GM19328 (cell line): ENCODE measurements around the gene APOBEC2.

ENCODE experiments used
- ATAC-seq: cut with Tn5 transposase; IDR thresholded peaks from one replicate; pipeline ENCODE4 v1.9.1; 2021; ENCODE audit warnings: mild to moderate bottlenecking, moderate library complexity; ENCODE audit not compliant: unreplicated experiment

Gene APOBEC2

DNA sequence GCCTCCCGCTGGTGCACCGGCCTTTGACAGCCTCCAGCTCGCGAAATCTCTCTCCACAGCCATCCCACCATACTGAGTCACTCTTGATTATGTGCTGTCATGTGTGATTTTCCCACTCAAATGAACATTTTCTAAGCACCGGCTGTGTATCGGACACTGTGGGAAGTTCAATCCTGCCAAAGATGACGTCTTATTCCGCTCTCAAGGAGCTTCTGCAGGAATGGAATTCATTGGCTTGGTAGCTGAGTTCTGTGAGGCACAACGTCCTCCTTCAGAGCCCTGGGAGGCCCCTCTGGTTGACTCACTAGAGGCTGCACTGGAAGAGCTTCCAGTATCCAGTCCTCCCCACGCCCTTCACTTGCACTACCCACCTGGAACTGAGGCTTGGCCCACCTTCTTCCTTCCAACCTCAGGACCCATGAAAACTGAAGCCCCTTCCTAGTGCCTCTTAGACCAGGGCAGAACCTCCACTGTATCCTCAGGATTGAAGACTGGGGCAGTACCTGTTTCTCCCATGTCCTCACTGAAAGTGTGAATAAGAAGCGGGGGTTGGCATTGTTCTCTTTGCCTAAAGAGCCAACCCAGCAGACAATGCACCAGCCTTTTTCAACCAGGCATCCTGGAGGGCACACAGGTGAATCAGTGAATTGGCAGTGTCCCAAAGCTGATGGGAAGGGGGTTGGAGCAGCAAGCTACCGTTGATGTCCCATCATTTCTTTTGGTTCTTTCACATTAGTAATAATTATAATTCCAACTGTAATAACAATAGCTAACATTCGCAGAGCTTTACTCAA, 15.7 kb upstream of the APOBEC2 start:
- no peak for ATAC-seq

- ATAC-seq, result no peak
These were observed 14.8 kb upstream of the APOBEC2 start for GRCh38 chr6:41038205-41038604.

DNA sequence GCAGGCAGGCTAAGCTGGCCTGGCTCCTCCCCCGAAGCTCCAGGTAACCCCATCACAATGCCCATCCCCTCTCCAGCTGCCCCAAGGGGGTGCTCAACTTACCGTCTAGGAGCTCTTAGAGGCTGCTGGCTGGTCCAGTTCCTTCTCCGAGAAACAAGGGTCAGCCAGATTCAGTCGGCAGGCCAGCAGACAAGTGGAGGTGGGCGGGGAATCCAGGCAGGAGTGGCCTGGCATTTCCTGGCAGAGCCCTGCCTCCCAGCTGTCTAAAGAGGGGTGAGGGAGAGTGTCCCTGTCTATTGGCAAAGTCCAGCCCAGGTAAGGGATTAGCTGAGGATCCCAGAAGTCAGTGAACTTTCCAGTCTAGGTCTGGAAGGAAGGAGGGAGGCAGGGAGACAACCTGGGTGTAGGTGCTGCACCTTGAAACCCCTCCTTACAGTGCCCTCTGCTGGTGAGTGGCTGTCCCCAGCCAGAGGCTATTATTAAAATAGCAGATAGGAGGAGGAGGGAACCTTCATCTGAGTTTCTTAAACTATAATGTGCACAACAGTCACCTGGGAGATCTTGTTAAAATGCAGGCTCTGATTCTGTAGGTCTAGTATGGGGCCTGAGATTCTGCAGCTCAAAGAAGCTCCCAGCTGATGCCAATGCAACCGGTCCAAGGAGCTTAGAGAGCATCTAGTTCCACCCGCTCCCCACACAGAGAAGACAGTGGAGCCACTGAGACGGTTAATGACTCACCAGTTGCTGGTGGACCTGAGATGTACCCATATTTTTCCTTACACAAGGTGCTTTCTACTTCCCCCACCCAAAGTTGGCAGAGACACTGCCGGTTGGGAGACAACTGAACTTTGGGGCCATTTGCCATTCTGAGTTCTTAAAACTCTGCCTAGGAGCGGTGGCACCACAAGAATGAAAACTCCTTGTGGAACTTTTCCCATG, 13.7 kb upstream of the APOBEC2 start, which contains the start of gene UNC5CL:
Gene UNC5CL, minus strand, starts transcription at position 162 of the 939 bp plus-strand sequence. CDS start 4,147 bp downstream, outside the sequence.
- no peak for ATAC-seq

DNA sequence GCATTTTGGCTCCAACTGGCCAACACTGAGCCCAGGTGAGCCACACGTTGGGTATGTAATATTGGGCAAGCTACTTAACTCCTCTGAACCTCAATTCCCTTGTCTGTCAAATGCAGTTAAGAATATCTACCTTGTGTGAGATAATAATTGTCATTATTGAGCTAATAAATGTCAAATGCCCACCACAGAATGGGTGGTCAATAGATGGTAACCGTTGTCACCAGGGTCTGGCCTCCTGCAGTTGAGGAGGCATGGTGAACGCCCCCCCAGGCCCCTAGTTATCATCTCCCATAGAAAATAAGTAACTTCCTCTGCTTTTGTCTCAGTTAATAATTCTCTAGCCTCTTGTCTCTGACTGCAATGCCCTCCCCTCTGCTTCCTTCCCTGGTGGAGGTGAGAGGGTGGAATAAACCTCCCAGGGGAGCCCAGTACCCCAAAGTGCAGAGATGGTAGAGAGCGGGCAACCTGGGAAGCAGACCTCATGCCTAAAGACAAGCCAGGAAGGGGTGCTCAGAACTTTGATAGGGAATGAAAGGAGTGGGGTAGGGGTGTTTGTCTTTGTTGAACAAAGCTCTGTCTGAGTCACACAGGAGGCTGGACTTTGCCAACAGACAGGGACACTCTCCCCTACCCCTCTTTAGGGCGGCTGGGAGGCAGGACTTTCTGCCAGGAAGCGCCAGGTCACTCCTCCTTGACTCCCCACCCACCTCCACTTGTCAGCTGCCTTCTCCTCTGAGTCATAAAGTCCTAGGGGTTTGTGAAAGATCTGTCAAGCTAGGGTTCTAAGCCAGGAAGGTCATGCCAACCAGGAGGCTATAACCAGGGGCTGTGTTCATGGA, 12.7 kb upstream of the APOBEC2 start:
- ATAC-seq, result no peak

- ATAC-seq, result no peak
These were observed 12.0 kb upstream of the APOBEC2 start for GRCh38 chr6:41040940-41041536.

GRCh38 chr6:41042226-41043055, 10.6 kb upstream of the APOBEC2 start, which contains the start of gene TSPO2:
TSPO2 (plus strand) TSS chr6:41042467; CDS start chr6:41042986, 519 bp downstream.
- ATAC-seq, result no peak

DNA sequence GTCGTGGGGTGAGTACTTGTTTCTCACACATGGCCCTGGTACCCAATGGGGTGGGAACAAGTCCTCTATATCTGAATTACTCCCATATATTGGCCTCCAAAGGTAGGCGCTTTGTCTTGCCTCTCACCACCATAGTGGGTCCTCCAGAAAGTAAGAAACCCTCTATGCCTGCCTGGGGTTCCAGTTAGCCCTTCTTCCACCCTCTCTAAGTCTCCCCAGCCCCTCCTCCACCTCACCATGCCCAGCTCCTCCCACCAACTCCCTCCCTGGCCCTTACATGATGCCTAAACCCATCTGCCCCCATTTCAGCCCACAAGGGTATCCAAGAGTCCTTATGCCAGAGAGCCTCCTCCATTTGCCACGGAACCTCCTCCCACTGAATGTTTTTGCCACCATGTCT, 9.9 kb upstream of the APOBEC2 start:
- ATAC-seq, result no peak

DNA sequence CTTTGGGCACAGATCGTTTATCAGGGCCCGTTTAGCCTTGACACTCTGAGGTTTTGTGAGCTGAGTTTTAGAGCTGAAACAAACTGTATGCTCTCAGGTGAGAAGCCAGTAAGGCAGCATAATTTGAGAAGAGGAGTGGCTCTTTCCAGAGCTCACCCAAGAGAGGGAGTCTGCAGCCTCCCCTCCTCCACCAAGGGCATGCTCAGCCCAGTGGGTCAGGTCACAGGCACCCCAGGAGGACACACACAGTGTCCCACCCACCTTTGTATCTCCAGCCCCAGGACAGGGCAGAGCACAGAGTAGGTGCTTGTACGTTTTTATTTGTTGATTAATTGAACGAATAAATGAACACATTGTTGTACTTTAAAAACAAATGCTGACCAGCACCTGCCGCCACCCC, 7.3 kb upstream of the APOBEC2 start:
- ATAC-seq, result no peak

GRCh38 chr6:41046084-41046483, 6.9 kb upstream of the APOBEC2 start:
- ATAC-seq, result no peak

DNA sequence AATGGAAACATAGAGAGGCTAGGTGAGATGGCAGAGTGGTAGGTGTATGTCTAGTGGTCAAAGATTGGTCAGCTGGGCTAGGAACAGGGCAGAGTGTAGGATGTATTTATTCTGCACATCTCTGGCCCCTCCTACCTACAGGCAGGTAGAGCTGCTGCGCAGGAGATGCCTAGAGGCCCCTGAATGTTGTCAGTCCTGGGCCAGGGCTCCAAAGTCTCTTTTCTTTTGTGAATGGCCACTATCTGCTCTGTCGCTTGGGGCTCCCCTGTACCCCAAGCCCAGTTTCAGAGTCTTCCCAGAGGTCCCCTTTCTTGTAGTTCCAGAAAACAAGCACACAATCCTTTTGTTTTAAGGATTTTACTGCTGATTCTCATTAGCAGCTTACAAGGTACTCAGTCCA, 5.7 kb upstream of the APOBEC2 start:
- ATAC-seq, result no peak

GRCh38 chr6:41047745-41048732, 5.0 kb upstream of the APOBEC2 start:
- ATAC-seq, result no peak

- no peak for ATAC-seq
These were observed 3.5 kb upstream of the APOBEC2 start for GRCh38 chr6:41049521-41049920.

- ATAC-seq, result no peak
These were observed 3.0 kb upstream of the APOBEC2 start for GRCh38 chr6:41049955-41050354.

GRCh38 chr6:41050536-41050935, 2.5 kb upstream of the APOBEC2 start:
- no peak for ATAC-seq

GRCh38 chr6:41051873-41052272, 1.1 kb upstream of the APOBEC2 start:
- no peak for ATAC-seq

DNA sequence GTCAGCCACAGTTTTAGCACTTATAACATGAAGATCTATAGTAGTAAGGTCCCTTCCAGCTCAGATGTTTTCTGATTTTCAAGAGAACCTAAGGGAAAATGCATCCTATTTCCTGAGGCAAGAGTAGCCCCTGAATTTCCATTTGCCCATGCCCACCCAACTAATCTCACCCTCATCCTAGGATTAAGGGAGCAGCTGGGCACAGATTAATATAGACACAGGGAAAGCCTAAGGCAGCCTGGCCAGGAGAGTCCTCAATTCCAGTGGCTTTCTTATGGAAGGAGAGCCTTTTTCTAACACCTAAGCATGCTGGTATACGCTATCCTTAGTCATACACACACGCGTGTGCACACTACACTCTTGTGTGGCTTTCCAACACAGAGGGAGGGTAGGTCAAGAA, 1.5 kb downstream of the APOBEC2 start:
- ATAC-seq, result no peak

DNA sequence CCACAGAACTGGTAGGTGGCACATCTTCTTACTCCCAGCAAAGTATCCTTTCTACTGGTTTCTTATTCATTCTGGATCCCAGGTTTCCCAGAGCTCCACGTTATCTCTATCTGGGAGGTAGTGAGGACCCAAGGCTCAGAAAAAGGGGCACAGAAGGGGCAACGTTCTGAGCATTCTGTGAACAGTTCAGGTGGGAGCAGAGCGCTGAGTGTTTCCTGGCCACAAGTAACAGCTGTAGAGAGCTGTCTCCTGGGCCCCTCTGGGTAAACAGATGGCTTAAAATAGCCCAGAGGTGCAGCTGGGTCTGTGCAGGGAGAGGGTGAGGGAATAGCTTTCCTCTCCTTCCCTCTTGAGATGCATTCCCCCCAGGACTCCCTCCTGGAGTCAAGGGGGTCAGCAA, 2.1 kb downstream of the APOBEC2 start:
- no peak for ATAC-seq

DNA sequence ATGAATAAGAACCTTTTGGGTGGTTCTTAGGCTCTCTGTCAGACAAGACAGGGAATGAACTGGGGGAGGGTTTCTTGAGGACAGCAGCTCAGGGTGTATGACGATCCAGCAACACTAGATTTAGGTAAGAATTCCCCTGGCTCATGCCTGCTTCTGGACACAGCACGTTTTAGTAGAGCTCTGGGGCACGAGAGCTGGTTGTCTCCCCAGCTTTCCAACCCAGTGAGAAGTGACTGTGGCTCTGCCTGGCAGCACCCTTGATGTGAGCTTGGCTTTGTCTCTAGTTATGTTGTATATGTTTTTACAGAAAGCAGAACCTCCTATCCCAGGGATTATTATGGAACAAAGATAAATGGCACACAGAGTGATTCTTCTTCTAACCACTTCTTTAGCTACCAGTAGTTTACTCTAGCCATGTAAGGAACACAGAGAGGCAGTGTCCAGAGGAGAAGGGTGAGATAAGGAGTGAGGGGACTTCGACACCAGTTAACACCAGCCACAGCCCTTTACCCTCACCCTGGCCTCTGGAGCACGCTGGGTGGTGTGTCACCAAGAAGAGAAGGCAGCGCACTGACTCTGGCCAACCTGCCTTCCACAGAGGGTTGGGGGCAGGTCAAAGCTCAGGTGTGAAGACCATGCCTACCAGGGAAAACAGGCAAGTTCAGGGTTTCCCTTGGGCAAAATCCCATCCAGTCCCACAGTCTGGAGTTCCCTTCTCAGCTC, 3.9 kb downstream of the APOBEC2 start:
- ATAC-seq, result no peak
